IPS DF 4.7 (cell line): ENCODE data around the gene CEACAM19.
"Not testable (repeated sequence)": the region's sequence is repeated elsewhere in the genome, so short reads cannot be mapped to it uniquely, and the experiment has no call there.

Experiments used
- DNase-seq: peaks from one replicate; pipeline ENCODE4 v3.0.0-alpha.2; 2013; ENCODE audit warnings: low spot score; ENCODE audit errors: extremely low read depth

The CEACAM19 gene, protein sequence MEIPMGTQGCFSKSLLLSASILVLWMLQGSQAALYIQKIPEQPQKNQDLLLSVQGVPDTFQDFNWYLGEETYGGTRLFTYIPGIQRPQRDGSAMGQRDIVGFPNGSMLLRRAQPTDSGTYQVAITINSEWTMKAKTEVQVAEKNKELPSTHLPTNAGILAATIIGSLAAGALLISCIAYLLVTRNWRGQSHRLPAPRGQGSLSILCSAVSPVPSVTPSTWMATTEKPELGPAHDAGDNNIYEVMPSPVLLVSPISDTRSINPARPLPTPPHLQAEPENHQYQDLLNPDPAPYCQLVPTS

DNA sequence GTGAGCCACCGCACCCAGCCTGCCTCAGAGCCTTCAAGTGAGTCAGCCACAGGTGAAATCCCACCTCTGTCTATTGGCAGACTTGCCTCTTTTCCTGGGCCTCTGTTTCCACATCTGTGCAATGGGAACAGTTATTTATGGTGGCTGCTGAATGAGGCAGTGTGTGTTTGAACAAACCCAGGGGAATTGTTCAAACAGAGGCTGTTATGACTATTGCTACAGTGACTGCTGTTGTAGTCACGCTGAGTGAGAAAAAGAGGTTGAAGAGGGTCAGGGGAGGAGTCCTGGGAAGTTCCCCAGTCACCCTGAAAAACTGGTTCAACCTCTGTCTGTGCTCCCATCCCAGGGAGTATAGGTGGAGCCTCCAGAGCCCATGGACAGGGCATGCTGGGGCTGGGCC lies at the start of gene CEACAM19:
TSS of gene CEACAM19 (plus strand) at position 83 of the 400 bp plus-strand sequence. CDS start 450 bp downstream, outside the sequence.
- DNase-seq = no peak

DNA sequence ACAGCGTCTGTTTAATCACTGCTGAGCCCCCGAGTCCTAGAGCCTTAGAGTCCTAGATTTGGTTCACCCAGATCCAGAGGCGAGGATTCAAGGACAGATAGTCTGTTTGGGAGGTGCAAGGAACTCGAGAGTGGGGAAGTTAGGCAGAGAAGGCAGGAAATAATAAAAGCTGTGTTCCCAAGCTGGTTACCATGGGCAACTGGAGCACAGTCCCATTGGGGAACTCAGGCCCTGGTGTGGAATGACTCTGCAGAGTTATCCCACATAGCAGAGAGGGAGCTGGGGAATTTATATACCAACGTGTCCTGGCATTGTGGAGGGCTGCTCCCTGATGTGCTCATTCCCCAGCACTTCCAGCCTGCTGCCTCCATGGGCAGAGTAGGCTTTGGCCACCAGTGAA lies 48.2 kb upstream of the CEACAM19 start:
- DNase-seq = no peak

DNA sequence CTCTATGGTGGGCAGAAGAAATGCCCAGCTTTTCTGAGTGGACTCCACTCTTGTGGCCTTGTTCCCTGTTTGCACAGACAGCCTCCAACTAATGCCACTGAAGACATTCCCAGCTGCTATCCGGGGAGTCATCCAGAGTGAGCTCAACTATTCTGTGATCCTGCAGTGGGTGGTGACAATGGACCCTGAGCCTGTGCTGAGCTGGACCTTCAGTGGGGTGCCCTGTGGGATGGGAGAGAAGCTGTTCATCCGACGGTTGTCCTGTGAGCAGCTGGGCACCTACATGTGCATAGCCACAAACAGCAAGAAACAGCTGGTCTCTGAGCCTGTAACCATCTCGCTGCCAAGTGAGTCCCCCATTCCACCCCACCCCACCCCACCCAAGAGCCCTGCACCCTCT lies 47.7 kb upstream of the CEACAM19 start:
- DNase-seq = no peak

DNA sequence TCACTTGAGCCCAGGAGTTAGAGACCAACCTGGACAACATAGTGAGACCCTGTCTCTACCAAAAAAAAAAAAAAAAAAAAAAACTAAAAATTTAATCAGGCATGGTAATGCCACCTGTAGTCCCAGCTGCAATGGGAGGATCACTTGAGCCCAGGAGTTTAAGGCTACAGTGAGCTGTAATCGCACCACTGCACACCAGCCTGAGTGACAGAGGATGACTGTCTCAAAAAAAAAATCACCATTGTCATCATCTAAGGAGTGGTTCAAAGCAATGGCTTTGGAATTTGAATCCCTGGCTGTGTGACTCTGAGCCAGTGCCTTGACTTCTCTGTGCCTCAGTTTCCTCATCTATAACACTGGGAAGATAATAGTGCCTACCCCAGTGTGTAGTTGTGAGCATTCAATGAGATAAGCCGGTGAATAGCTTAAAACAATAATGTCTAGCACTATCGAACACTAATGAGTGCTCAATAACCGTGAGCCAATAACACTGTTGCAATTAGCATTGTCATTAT lies 46.4 kb upstream of the CEACAM19 start:
- DNase-seq = no peak

DNA sequence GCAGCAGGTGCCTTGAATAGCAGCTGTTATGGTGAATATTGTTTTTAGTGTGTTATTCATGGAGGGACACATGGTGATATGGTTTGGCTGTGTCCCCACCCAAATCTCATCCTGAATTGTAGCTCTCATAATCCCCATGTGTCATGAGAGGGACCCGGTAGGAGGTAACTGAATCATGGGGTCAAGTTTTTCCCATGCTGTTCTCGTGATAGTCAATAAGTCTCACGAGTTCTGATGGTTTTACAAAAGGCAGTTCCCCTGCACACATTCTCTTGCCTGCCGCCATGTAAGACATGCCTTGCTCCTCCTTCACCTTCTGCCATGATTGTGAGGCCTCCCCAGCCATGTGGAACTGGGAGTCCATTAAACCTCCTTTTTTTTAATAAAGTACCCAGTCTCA lies 45.6 kb upstream of the CEACAM19 start:
- not testable (repeated sequence) for DNase-seq

DNA sequence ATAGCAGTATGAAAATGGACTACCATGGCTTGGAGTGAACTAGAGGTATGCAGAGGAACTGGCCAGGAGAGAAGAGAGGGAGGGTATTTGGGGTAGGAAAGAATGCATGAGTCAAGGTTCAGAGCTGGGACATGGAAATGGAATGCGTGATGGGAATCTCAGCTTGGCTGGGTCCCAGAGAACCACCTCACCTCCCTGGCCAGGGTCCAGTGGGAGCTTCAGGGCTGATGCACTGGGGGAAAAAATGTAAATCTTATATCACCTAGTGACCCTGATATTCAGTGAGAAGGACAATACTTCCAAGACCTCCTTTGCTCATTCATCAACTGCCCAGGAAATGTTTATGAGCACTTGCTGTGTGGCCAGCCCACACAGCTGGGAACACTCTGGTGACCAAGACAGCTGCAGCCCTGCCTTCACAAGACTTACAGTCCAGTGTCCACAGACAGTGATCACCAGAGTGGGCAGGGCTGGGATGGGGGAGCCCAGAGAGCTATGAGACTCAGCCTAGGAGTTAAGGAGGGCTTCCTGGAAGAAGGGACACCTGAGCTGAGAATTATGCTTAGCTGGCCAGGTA lies 45.1 kb upstream of the CEACAM19 start:
- no peak for DNase-seq

DNA sequence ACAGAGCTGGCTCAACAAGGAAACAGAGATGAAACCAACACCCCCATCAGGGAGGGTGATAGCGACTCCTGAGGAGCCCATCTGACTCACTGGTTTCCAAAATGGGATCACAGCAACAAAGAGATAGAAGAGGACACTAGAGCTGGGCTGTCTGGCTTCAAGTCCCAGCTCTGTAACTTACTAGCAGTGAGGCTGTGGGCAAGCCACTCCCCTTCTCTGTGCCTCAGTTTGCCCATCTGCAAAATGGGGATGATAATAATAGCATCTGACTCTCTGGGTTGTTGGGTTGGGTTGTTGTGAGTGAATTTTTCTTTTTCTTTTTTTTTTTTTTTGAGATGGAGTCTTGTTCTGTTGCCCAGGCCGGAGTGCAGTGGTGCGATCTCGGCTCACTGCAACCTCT lies 43.7 kb upstream of the CEACAM19 start:
- DNase-seq = no peak

DNA sequence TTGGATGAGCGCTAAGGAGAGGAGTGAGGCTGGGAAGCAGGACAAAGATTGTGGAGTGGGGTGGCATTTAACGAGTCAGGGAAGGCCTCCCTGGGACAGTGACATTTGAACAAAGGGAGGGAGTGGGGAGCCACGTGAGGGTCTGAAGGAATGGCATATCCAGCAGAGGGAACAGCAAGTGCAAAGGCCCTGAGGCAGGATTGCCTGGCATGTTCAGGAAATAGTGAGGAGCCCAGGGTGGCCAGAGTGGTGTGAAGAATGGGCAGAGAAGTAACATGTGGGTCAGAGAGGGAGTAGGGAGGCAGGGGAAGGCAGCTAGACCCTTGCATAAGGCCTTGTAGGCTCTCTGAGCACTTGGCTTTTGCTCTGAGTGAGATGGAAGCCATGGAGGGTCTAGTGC lies 42.5 kb upstream of the CEACAM19 start:
- DNase-seq = no peak

DNA sequence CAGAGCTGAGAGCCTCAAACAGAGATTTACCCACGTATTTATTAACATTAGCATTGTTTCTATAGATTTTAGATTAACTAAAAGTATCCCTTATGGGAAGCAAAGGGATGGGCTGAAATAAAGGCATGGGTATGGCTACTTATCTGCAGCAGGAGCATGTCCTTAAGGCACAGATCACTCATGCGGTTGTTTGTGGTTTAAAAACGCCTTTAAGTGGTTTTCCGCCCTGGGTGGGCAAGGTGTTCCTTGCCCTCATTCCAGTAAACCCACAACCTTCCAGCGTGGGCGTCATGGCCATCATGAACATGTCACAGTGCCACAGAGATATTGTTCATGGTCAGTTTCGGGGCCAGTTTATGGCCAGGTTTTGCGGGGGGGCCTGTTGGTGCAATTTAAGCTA lies 39.7 kb upstream of the CEACAM19 start:
- not testable (repeated sequence) for DNase-seq

DNA sequence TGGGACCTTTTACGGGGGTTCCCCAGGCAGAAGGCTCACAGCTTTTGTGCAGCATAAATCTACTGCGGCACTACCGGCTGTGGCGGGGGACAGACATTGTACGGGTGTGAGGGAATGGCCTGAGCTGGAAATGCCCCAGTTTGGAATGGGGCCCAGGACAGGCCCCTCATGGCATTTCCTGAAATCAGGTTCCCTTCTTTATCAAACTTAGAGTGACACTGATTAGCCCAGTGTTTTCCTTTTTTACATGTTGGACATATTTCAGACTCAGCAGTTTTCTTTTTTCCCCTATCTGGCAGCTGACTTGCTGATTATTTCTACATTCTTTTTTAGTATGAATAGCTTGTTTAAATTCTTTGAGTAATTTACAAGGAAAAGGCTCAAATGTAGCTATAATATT lies 37.2 kb upstream of the CEACAM19 start:
- DNase-seq = not testable (repeated sequence)

DNA sequence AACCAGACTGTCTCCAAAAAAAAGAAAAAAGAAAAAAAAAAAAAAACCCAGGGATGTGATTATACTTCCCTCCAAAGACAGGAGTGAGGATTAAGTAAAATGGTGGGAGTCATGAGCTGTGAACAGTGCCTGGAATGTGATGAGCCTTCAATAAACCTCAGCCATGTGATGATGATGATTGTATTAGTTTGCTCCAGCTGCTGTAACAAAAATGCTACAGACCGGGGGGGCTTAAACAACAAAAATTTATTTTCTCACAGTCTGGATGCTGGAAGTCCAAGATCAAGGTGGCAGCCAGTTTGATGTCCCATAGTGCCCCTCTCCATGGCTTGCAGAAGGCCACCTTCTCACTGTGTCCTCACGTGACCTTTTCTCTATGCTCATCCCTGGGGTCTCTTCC lies 36.5 kb upstream of the CEACAM19 start:
- DNase-seq = no peak

DNA sequence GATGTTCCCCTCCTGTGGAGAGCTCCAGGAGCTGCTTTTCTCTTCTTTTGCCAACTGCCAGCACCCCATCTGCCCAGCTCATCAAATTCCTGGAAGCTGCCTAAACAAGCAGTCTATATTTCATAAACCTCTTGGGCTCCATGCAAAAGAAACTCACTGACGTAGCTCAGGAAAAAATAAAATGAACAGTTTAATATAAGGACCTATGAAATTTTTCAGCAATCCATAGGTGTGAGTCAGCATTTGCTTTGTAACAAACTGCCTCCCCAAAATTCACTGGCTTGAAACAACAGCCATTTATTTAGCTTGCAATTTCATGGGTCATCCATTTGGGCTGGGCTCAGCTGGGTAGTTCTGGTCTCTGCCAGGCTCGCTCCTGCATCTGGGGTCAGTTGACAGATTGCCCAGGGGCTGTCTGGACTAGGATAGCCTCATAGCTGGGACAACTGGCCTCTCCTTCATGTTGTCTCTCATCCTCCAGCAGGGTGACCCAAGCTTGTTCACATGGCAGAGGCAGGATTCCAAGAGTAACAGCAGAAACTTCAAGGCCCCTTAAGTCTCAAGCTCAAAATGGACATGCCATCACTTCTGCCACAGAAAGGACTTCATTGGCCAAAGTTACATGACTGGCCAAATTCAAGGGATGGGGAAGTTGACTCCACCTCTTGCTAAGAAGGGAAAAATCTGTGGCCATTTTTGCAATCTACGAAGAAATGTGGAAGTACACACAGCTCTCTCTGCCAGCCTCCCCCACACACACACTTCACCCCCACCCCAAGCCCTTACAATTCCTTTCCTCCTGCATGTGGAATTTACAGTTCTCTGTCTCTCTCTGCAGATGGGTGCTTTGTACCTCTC lies 35.5 kb upstream of the CEACAM19 start:
- no peak for DNase-seq

DNA sequence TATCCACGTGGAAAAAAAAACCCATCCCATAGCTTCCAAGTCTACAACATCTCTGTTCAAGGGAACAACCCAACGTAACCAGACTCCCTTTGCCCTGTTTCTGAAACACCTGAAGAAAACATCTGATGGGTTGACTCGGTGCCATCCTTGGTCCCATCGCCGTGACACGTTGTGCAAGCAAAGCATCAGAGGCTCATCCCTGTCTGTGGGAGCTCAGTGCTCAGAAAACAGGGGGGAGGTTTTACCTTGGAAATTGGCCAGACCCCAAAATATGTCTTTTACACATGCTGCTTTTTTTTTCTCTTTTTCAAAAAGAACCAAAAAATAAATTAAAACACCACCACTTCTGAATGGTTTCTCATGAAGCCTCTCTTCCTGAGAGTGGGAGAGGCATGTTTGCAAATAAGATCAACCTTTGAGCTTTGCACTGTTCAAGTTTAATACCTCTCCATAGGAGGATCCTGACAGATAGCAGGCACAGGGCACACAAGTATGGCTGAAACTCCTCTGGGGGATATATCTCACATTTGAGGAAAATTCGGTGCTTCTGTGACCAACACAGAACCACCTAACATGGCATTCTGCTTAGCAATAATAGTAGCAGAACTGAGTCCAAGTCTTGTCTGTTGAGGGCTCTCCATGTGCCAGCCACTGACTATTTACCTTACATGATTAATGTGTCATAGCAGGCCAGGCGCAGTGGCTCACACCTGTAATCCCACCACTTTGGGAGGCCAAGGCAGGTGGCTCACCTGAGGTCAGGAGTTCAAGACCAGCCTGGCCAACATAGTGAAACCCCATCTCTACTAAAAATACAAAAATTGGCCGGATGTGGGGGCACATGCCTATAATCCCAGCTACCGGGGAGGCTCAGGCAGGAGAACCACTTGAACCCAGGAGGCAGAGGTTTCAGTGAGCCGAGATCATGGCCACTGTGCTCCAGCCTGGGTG lies 34.6 kb upstream of the CEACAM19 start:
- DNase-seq = no peak

DNA sequence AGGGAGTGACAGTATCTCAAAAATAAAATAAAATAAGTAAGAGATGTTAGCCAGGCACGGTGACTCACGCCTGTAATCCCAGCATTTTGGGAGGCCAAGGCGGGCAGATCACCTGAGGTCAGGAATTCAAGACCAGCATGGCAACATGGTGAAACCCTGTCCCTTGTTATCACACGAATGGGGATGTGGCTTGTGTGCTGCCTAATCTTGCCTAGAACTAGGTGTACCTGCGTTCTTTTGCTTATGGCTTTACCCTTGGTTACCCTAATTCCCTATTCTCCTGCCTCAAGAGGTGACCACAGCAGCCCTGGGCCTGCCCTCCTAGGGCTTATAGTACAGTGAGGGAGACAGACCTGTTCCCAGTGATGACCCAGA lies 33.9 kb upstream of the CEACAM19 start:
- DNase-seq = no peak

DNA sequence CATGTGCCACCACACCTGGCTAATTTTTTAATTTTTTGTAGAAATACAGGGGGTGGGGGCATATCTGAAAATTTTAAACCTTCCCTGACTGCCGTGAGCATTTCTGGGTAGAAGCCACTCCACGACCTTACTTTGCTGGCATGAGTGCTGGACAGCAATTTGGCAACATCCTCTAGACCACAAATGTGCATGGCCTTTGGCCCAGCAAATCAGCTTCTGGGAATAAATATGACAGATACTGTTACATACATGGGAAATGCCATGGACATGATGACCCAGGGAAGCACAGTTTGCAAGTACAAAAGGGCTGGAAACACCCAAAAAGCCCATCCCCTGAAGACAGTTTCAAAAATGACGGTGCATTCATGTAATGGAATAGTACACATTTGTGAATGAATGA lies 30.8 kb upstream of the CEACAM19 start:
- no peak for DNase-seq

DNA sequence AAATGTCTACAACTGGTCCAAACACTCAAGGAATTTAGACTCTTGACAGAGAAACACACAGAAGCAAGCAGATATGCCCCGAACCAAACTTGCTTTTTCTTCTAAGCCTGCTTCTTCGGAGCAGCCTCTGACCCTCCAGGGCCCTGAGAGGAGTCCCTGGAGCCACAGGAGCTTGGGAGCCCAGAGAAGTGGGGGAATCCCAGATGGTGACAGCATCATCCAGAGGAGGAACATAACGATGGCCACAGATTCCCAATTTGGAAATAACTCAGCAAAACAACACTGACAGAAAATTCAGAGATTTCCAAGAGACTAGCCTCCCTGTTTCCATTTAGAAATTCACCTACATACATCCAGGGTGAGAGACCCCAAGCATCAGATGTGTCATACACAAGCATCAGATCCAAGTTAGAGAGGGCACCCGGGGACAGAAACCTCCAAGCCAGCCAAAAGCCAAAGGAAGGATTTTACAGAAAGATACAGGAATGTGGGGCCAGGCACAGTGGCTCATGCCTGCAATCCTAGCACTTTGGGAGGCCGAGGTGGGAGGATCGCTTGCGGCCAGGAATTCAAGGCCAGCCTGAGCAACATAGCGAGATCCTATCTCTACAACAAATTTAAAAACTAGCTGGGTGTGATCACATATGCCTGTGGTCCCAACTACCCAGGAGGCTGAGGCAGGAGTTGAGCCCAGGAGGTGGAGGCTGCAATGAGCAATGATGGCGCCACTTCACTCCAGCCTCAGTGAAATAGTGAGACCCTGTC lies 29.6 kb upstream of the CEACAM19 start:
- DNase-seq = no peak

DNA sequence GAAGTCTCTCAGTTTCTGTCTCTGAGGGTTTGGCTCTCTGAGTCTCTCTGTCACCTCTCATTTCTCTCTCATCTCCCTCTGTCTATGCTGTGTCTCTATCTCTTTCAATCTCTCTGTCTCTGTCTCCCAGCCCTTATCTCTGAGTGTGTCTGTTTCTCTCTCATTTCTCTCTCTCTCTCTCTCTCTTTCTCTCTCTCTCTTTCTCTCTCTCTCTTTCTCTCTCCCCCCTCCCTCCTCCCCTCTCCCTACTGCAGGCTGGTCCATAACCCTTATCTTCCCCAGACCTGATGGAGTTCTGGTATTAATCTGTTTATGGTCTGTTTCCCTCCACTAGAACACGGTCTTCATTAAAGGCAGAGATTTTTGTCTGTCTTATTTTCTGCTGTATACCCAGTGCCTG lies 28.9 kb upstream of the CEACAM19 start:
- no peak for DNase-seq

DNA sequence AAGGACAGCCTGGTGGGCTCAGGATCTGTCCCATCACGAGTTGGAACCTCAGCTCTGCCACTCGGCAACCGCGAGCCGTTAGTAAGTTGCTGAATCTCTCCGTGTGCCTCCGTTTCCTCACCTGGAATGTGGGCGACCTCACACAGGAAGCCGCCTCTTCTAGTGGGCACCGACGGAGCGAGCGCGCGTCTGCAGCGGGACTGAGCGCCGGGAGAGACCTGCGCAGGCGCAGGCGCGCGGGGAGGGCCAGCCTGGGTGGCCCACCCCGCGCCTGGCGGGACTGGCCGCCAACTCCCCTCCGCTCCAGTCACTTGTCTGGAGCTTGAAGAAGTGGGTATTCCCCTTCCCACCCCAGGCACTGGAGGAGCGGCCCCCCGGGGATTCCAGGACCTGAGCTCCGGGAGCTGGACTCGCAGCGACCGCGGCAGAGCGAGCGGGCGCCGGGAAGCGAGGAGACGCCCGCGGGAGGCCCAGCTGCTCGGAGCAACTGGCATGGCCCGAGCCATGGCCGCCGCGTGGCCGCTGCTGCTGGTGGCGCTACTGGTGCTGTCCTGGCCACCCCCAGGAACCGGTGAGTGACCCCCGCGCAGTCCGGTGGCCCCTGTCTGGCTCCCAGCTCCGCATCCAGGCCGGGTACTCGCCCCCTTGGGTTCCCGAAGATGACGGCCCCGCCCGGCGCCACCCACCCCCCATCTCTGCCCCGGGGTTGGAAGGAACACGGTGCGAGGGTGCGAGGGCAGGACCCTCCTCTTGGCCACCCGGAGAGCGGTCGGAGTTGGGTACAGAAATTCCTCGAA lies 27.5 kb upstream of the CEACAM19 start, which contains the start of gene PVR:
TSS of gene PVR (plus strand) at position 306 of the 797 bp plus-strand sequence. CDS start at position 493, 187 bp downstream.
- no peak for DNase-seq

DNA sequence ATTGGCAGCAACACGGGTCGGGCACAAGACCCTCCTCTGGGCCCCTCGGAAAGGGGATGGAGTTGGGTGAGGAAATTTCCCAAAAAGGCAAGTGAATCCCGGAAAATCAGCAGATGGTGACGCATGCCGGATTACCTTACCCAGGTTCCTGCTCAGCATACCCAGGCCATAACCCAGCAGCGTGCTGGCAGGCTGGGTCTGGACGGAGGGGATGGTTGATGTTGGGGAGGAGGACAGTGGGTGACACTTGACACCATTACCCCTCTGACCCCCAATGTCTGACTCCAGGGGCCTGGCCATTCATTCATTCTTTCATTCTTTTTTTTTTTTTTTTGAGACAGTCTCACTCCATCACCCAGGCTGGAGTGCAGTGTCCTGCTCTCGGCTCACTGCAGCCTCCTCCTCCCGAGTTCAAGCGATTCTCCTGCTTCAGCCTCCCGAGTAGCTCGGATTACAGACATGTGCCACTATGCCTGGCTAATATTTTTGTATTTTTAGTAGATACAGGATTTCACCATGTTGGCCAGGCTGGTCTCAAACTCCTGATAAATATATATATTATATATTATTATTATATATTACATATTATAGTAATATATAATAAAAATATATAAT lies 26.8 kb upstream of the CEACAM19 start:
- no peak for DNase-seq
